Fibroblast of lung (primary cell): ENCODE measurements around the gene ATP5F1E. TPM values are rescaled to one million over a fixed set of nuclear protein-coding genes. Genes with fewer than 3 reads are reported as not detected.
A peak's percentile ranks its signal among the peaks of the same experiment; 100 is the strongest.

Experiments
- DNase-seq, 2 donors: peaks; one replicate each; pipeline versions ENCODE4 v3.0.0 to v3.0.0-alpha.2; 2010; ENCODE audit warnings: low read depth in 2 of 2
- H2AFZ ChIP-seq: 2 replicates; pipeline ENCODE4 v1.5.1; 2012; ENCODE audit warnings: low read length, control low read depth, inconsistent platforms
- H3K27ac ChIP-seq: 2 replicates; pipeline ENCODE4 v1.5.1; 2011; ENCODE audit warnings: low read length, control low read depth; ENCODE audit not compliant: insufficient read depth
- H3K27me3 ChIP-seq: 2 replicates; pipeline ENCODE4 v1.5.1; 2011; ENCODE audit warnings: mild to moderate bottlenecking, low read length; ENCODE audit not compliant: control insufficient read depth, insufficient read depth
- H3K36me3 ChIP-seq: 2 replicates; pipeline ENCODE4 v1.5.1; 2011; ENCODE audit warnings: low read length; ENCODE audit not compliant: control insufficient read depth, insufficient read depth
- H3K4me1 ChIP-seq: 2 replicates; pipeline ENCODE4 v1.5.1; 2011; ENCODE audit warnings: low read length; ENCODE audit not compliant: control insufficient read depth, insufficient read depth; ENCODE audit errors: extremely low read depth
- H3K4me2 ChIP-seq: 2 replicates; pipeline ENCODE4 v1.5.1; 2011; ENCODE audit warnings: low read length, control low read depth; ENCODE audit not compliant: insufficient read depth; ENCODE audit errors: extremely low read depth
- H3K4me3 ChIP-seq, 4 experiments: fragments of 200-600 bp in 1 of 4; sonication (generic) in 1 of 4; replicated peaks in 1 of 4; 2 replicates each; pipeline ENCODE4 v1.5.1; 2011 to 2016; ENCODE audit warnings: low read length in 4 of 4, low read depth in 3 of 4, mild to moderate bottlenecking in 3 of 4, control low read depth in 2 of 4, inconsistent platforms in 1 of 4, mixed read lengths in 1 of 4; ENCODE audit not compliant: insufficient read depth in 1 of 4; ENCODE audit errors: control extremely low read depth in 1 of 4
- H3K79me2 ChIP-seq: 2 replicates; pipeline ENCODE4 v1.5.1; 2012; ENCODE audit warnings: mild to moderate bottlenecking, low read length, inconsistent platforms; ENCODE audit not compliant: control insufficient read depth, insufficient read depth
- H3K9ac ChIP-seq: 2 replicates; pipeline ENCODE4 v1.5.1; 2011; ENCODE audit warnings: mild to moderate bottlenecking, low read length, control low read depth; ENCODE audit not compliant: insufficient read depth
- H3K9me3 ChIP-seq: 2 replicates; pipeline ENCODE4 v1.5.1; 2012; ENCODE audit warnings: low read depth, low read length; ENCODE audit not compliant: control insufficient read depth, insufficient read depth
- H4K20me1 ChIP-seq: 2 replicates; pipeline ENCODE4 v1.5.1; 2011; ENCODE audit warnings: low read length; ENCODE audit not compliant: control insufficient read depth, insufficient read depth; ENCODE audit errors: extremely low read depth
- EZH2 ChIP-seq: IDR thresholded peaks from 2 replicates; pipeline ENCODE4 v1.5.1; 2012; ENCODE audit warnings: low read length, control low read depth, mild to moderate bottlenecking; ENCODE audit errors: missing control alignments
- polyA plus RNA-seq, 2 donors: library from polyadenylated mRNA; depleted of rRNA in 1 of 2; stranded (reverse) in 1 of 2; unstranded in 1 of 2; fragments of >200 nt; gene quantifications; 2 replicates each; pipeline ENCODE4 v1.2.1, GENCODE V29; 2011 to 2012; ENCODE audit warnings: missing spikeins in 1 of 2
- total RNA-seq: library from RNA; depleted of rRNA; stranded (reverse); fragments of >200 nt; gene quantifications from 2 replicates; pipeline ENCODE4 v1.2.1, GENCODE V29; 2014
- TF ChIP-seq, protein P1 (sequence below), 2 donors: IDR thresholded peaks in 1 of 2; conservative IDR thresholded peaks in 1 of 2; 1 replicate in 1 of 2; 2 replicates in 1 of 2; pipeline ENCODE4 v1.5.1; 2011 to 2012; ENCODE audit warnings: low read length in 2 of 2, control low read depth in 1 of 2, inconsistent platforms in 1 of 2, low read depth in 1 of 2, mild to moderate bottlenecking in 1 of 2

ATP5F1E gene
- total and polyA plus RNA-seq, 2 donors (not counting 1 experiment from before 2014, with no cell fraction given): 37.8 to 56.5 TPM

DNA sequence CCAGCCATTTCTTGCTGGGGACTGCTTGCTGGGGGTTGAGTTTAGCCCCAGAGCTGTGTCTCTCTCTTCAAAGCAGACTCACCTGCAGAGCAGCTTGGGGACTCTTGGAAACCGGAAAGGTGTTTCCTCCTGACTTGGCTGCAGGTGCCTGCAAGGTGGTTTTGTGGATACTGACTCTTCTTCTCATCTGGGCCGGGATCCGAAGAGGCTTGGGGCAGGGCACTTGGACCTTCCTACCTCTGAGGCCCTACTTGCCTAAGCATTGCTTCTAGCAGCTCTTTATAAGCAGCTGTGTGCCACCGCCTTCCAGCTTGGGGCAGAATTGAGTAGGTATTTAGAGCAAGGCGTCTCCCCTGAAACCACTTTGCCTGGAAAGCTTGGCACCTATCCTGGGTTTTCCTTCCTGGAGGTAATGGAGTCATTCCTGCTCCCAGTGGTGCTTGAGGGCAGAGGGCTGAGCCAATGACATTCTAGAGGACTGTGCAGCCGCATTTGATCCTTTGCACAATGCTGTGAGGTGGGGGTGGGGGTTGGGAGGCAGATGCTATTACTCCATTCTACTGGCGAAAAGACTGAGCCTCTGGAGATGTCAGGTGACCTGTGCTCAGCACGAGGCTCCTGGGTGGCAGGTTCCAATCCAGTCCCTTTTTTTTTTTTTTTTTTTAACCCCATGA, 21.7 kb downstream of the ATP5F1E start:
- peak in 1 of 2 donors; percentile 63 for DNase-seq
- TF ChIP-seq, protein P1, sequence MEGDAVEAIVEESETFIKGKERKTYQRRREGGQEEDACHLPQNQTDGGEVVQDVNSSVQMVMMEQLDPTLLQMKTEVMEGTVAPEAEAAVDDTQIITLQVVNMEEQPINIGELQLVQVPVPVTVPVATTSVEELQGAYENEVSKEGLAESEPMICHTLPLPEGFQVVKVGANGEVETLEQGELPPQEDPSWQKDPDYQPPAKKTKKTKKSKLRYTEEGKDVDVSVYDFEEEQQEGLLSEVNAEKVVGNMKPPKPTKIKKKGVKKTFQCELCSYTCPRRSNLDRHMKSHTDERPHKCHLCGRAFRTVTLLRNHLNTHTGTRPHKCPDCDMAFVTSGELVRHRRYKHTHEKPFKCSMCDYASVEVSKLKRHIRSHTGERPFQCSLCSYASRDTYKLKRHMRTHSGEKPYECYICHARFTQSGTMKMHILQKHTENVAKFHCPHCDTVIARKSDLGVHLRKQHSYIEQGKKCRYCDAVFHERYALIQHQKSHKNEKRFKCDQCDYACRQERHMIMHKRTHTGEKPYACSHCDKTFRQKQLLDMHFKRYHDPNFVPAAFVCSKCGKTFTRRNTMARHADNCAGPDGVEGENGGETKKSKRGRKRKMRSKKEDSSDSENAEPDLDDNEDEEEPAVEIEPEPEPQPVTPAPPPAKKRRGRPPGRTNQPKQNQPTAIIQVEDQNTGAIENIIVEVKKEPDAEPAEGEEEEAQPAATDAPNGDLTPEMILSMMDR (conservative IDR thresholded peaks at IDR 0.05 in 1 of 2, IDR thresholded peaks at IDR 0.05 in 1 of 2; ENCODE audit: low read depth in 1 of 2, low read length in 2 of 2): no peak
- TF ChIP-seq EZH2: no peak
- Histone ChIP-seq H3K36me3 (no peaks in the 10 kb centered on the region), H3K9ac (no peak overlapping the region), H3K4me1 (peaks cover 15% of the 10 kb centered on the region), H3K9me3 (no peaks in the 10 kb centered on the region), H3K27ac (peak overlapping the region; percentile 67), H4K20me1 (no peaks in the 10 kb centered on the region), H3K4me2 (no peak overlapping the region), H3K79me2 (peaks cover 9% of the 10 kb centered on the region), H3K4me3 (no peak overlapping the region), H3K27me3 (no peaks in the 10 kb centered on the region), H2AFZ (no peak overlapping the region)

DNA sequence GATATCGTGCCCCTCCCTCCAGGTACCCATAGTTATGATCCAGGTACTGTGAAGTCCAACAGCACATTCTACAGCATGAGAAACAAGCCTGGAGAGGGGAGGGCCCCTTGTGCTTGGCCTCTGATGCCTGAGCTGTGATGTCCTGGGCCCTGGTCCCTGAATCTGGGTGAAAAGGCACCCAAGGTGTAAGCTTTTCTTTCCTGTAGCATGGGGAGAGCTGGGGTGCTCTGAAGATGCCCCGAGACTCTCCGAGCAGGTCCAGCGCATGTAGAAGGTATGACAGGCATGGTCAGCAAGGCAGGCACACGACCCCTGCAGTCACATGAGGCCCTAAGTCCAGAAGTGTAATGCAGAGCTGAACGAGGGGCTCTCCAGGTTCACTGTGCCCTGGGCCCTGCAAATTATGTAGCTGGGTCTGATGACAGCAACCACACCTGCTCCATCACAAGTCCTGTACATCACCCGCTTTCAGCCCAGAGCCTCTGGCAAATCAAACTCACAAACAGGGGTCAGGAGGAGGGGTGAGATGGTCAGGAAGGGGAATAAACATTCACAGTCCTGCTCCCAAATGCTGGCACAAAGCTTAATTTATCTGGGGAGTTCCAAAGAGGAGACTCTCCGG, 23.3 kb downstream of the ATP5F1E start:
- Histone ChIP-seq H2AFZ (no peak overlapping the region), H3K36me3 (no peaks in the 10 kb centered on the region), H3K4me1 (peaks cover 19% of the 10 kb centered on the region), H3K4me2 (no peak overlapping the region), H3K9ac (no peak overlapping the region), H3K27ac (no peak overlapping the region), H3K79me2 (peaks cover 10% of the 10 kb centered on the region), H3K9me3 (no peaks in the 10 kb centered on the region), H4K20me1 (no peaks in the 10 kb centered on the region), H3K4me3 (no peak overlapping the region), H3K27me3 (no peaks in the 10 kb centered on the region)
- TF ChIP-seq EZH2: no peak
- TF ChIP-seq, protein P1 (conservative IDR thresholded peaks at IDR 0.05 in 1 of 2, IDR thresholded peaks at IDR 0.05 in 1 of 2; ENCODE audit: low read depth in 1 of 2, low read length in 2 of 2): no peak
- no peak for DNase-seq

DNA sequence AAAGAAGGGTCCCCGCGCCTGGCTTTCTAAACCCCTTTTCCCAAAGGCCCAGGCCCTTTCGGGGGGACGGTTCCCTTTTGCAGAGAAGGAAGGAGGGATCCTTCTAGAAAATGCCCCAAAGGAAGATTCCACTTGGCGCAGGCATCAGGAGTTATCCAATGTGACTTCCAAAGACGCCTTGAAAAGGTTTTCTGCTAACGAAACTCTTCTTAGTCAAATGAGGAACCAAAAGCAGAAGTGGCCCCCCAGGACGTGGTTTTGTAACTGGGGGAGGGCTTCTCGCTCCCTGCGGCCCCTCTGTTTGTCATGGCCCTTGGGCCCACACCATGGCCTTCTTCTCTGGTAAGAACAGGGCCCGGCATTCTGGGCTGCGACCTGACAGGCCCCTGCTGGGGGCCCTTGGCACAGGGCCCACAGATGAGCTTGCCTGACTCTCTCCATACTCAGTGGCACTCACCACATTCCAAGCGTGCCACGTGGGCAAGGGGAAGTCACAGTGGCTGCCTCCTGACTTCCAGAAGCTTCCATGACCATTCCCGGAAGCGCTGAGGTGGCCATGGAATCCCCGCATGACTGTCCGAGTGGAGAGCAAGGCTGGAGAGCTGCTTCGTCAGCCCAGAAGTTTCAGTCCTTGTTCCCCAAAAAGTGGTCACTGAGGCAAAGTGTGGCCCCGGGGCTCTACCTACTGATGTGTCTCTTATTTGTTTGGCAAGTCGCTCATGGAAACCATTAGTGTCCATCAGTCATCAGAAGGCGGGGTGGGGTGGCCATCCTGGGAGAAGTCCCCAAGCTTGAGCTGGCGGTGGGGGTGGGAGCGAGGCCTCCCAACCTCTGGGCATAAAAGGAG, 24.2 kb downstream of the ATP5F1E start:
- no peaks in the 10 kb centered on the region for H4K20me1 ChIP-seq
- no peak for TF ChIP-seq EZH2
- TF ChIP-seq, protein P1 (conservative IDR thresholded peaks at IDR 0.05 in 1 of 2, IDR thresholded peaks at IDR 0.05 in 1 of 2; ENCODE audit: low read depth in 1 of 2, low read length in 2 of 2): no peak
- H3K9me3 ChIP-seq: no peaks in the 10 kb centered on the region
- H3K27me3 ChIP-seq: no peaks in the 10 kb centered on the region
- H3K4me1 ChIP-seq: peaks cover 19% of the 10 kb centered on the region
- peak overlapping the region; percentile 72 for H3K9ac ChIP-seq
- H3K4me2 ChIP-seq: peak overlapping the region; percentile 59
- peak overlapping the region in 1 of 4 experiments; percentile 77 for H3K4me3 ChIP-seq
- no peak overlapping the region for H3K27ac ChIP-seq
- H3K36me3 ChIP-seq: no peaks in the 10 kb centered on the region
- DNase-seq: no peak
- H2AFZ ChIP-seq: no peak overlapping the region
- peaks cover 10% of the 10 kb centered on the region for H3K79me2 ChIP-seq
